ENCODE data around the gene POLE4.

- TF ChIP-seq POLR2A (IDR thresholded peaks at IDR 0.05) (no peak), CTCF (IDR thresholded peaks at IDR 0.05) (no peak)
Measured at GRCh38 chr2:74922592-74923227, 35.7 kb upstream of the POLE4 start.

Data from testis (tissue), 2 donors.